ENCODE data around the gene AMHR2. TPM values are rescaled to one million over a fixed set of nuclear protein-coding genes. Genes with fewer than 3 reads are reported as not detected.

The AMHR2 gene
- total and polyA plus RNA-seq, 2 of the 4 experiments (the other 2 are of a cell fraction) = not detected

DNA sequence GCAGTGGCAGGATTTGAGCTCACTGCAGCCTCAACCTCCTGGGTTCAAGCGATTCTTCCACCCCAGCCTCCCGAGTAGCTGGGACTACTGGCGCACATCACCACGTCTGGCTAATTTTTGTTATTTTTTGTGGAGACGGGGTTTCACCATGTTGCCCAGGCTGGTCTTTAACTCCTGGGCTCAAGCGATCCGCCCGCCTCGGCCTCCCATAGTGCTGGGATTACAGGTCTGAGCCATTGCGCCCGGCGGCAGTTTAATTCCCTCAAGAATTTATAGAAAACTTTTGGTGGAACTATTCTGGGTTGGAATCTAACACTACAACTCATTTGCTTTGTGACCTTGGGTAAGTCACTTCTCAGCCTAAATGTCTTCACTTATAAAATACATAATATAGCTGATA lies 45.4 kb upstream of the AMHR2 start:
- Histone ChIP-seq H2AFZ (replicated peaks; ENCODE audit: low read length, poor library complexity) (no peak overlapping the region), H3K23ac (ENCODE audit: low read depth, low read length) (0 out of 2 replicates have a peak overlapping the region, but pooled peaks have one; percentile 99), H2AK5ac (ENCODE audit: low read depth, low read length) (0 out of 2 replicates have a peak overlapping the region, but pooled peaks have one; percentile 74), H3K4ac (ENCODE audit: low read depth, low read length) (peak overlapping the region; percentile 99; the same call in 1 of the 2 replicates), H3K4me3 (ENCODE audit: insufficient read depth, low read depth, low read length) (no peak overlapping the region), H2BK20ac (ENCODE audit: low read depth, low read length) (no peak overlapping the region), H3K9ac (ENCODE audit: low read depth, low read length) (no peak overlapping the region), H3K27me3 (ENCODE audit: control insufficient read depth, insufficient read depth, low read length) (no peaks in the 10 kb centered on the region), H2BK5ac (ENCODE audit: low read depth, low read length, poor library complexity, severe bottlenecking) (peak overlapping the region; percentile 96), H3K36me3 (ENCODE audit: control insufficient read depth, insufficient read depth, low read length) (peaks cover 14% of the 10 kb centered on the region), H3K4me2 (ENCODE audit: low read depth, low read length) (no peak overlapping the region), H3K18ac (ENCODE audit: low read depth, low read length) (no peak overlapping the region), H4K5ac (ENCODE audit: low read depth, low read length) (no peak overlapping the region; the same call in 1 of the 2 replicates), H2BK120ac (ENCODE audit: low read depth, low read length) (no peak overlapping the region), H3K14ac (replicated peaks; ENCODE audit: low read depth, low read length) (no peak overlapping the region), H4K20me1 (ENCODE audit: insufficient read depth, low read length) (peaks cover 10% of the 10 kb centered on the region; the same call in 1 of the 2 replicates), H2AK9ac (replicated peaks; ENCODE audit: low read depth, low read length, poor library complexity) (no peak overlapping the region), H3K27ac (ENCODE audit: insufficient read depth, low read length) (no peak overlapping the region), H3K9me1 (ENCODE audit: insufficient read depth, low read length) (peaks cover 14% of the 10 kb centered on the region), H2BK15ac (ENCODE audit: low read depth, low read length) (peak overlapping the region; percentile 73; the same call in 1 of the 3 replicates), H4K8ac (ENCODE audit: low read depth in 2 of 2, low read length in 2 of 2) (peak overlapping the region; percentile 99 to 100), H3K56ac (ENCODE audit: extremely low read depth, insufficient read depth, low read length) (no peak overlapping the region), H3K79me1 (ENCODE audit: low read depth in 1 of 2, low read length in 2 of 2) (peaks cover 15 to 18% of the 10 kb centered on the region in 2 experiments), H4K91ac (ENCODE audit: insufficient read depth, low read depth, low read length) (no peak overlapping the region), H3K9me3 (ENCODE audit: control insufficient read depth, insufficient read depth, low read length) (no peaks in the 10 kb centered on the region), H3K4me1 (ENCODE audit: control insufficient read depth, insufficient read depth, low read length) (peaks cover 14% of the 10 kb centered on the region)
- in situ Hi-C loops (cut with MboI; ENCODE audit: low sequenced_read_pairs) (no loop called here), intact Hi-C loops (cut with micrococcal nuclease) (no loop called here), dilution Hi-C loops (cut with HindIII; ENCODE audit: low sequenced_read_pairs, unreplicated experiment) (no loop called here)
- no peak for DNase-seq
- no peak for ATAC-seq (ENCODE audit: low read depth)
- TF ChIP-seq MAZ (IDR thresholded peaks at IDR 0.05; ENCODE audit: borderline replicate concordance, low read depth, low read length) (no peak), RAD21 (IDR thresholded peaks at IDR 0.05; ENCODE audit: low read length) (no peak), CEBPB (IDR thresholded peaks at IDR 0.05; ENCODE audit: low read depth, low read length) (no peak), SMC3 (IDR thresholded peaks at IDR 0.05; ENCODE audit: low read depth, low read length) (no peak), POLR2A (IDR thresholded peaks at IDR 0.05; ENCODE audit: low read depth, low read length) (no peak), USF2 (IDR thresholded peaks at IDR 0.05; ENCODE audit: low read depth, low read length) (no peak)
- no TSS peak for BruUV-seq (replicated peaks)
- 100% methylated on average over 1 of the region's 12 CpGs; no CpG with 5 or more reads in 1 of the 2 experiments for WGBS, 2 experiments (ENCODE audit: extremely low coverage in 2 of 2, insufficient read length in 1 of 2)
- ChIA-PET CTCF (interaction anchor here (1.0 kb wide), 1 partner anchor 26 kb away, joined by 4 read pairs; no protein-coding TSS in a partner anchor), POLR2A (ENCODE audit: unreplicated experiment) (no interaction called here)

Data from IMR-90 (cell line).